HPDE6-E6E7 (cell line): ENCODE data around the gene C6orf163.

Experiments
- DNase-seq: peaks from one replicate; pipeline ENCODE4 v3.0.0; 2011; ENCODE audit warnings: missing footprints; ENCODE audit errors: extremely low spot score

The C6orf163 gene

GRCh38 chr6:87356181-87356580 is 11.6 kb downstream of the C6orf163 start:
- no peak for DNase-seq

- DNase-seq, result no peak
These were observed 13.0 kb downstream of the C6orf163 start for GRCh38 chr6:87357479-87358196.

GRCh38 chr6:87364602-87365252 is 20.1 kb downstream of the C6orf163 start:
- DNase-seq, result no peak

GRCh38 chr6:87366072-87366827 is 21.6 kb downstream of the C6orf163 start:
- DNase-seq, result no peak

- no peak for DNase-seq
These were observed 22.3 kb downstream of the C6orf163 start for GRCh38 chr6:87366899-87367298.

DNA sequence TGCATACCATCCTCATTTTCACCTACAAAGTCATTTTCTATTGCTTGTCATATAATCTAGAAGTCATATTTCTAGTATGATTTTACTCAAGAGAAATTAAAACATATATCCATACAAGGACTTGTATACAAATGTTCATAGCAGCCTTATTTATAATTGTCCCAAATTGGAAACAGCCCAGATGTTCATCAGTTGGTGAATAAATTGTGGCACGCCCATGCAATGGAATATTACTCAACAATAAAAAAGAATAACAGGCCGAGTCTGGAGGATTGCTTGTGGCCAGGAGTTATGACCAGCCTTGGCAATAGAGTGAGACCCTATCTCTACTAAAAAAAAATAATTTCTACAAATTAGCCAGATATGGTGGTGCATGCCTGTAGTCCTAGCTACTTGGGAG is 28.8 kb downstream of the C6orf163 start:
- no peak for DNase-seq

DNA sequence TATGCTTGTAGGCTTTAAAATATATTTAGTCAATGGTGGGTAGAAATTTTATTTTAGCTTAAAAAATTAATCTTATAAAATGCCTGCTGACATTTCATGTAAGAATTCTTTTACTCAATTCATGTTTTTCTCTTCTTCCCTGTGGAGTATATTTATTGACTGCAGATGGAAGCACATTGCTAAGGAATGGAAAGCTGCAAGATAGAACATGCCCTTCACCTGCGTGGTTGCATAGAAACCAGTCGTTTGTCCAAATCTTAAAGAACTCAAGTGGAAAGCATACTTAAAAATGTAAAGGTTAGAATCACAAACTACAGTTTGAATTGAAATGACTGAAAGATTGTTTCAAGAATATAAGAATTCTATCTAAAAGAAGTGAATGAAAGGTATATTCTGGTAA is 30.7 kb downstream of the C6orf163 start:
- DNase-seq, result peak; percentile 20

- DNase-seq, result no peak
These were observed 32.0 kb downstream of the C6orf163 start for GRCh38 chr6:87376643-87377042.

- DNase-seq, result no peak
These were observed 34.3 kb downstream of the C6orf163 start for GRCh38 chr6:87378947-87379346.

DNA sequence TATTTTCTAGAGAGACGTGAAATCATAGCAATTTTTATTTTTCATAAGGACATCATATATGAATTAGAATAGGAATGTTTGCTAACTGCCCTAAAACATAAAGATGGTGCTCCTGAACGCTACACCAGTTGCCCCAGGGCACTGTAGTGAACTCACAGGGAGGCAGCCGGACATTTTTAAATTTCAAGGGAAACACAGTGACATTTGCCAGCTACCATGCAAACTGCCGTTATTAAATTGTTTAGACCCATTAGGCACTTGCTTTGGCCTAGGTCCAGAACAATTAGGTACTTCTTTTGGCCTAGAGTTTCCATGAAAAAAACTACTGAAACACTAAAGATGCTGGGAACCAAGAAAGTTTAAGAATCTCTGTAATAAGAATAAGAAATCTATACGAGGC is 38.2 kb downstream of the C6orf163 start:
- no peak for DNase-seq

GRCh38 chr6:87384038-87384437 is 39.4 kb downstream of the C6orf163 start:
- no peak for DNase-seq

DNA sequence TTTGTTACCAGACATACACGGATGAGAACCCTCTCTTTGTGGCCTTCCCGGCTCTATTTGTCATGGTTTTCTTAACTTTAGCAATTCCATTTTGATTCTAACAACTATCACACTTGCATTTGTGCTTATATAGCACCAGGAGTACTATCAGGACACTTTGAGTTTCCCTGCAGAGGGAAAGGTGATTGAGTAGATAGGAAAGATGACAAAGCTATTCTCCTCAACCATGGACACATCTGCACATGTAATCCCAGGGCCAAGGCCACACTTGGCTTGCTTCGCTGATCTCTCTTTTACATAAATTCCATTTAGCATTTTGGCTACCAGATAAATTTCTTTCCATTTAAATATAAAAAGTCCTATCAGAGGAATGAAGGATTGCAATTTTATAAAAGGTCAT is 39.8 kb downstream of the C6orf163 start:
- DNase-seq, result no peak

GRCh38 chr6:87391334-87391733 is 46.7 kb downstream of the C6orf163 start:
- peak; percentile 34 for DNase-seq

- DNase-seq, result peak; percentile 21
These were observed 48.5 kb downstream of the C6orf163 start for GRCh38 chr6:87393026-87393622.

DNA sequence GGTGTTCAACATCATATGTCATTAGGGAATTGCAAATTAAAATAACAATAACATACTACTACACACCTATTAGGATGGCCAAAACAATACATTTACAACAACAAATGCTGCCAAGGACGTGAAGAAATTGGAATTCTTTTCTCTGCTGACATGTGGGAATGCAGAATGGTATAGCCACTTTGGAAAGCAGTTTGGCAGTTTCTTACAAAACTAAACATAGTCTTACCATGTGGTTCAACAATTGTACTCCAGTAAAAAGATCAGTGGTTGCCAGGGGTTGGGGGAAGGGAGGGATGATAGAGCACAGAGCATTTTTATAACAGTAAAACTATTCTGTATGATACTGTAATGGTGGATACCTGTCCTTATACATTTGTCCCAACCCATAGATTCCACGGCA is 50.8 kb downstream of the C6orf163 start:
- no peak for DNase-seq

GRCh38 chr6:87396595-87397392 is 52.2 kb downstream of the C6orf163 start:
- no peak for DNase-seq

DNA sequence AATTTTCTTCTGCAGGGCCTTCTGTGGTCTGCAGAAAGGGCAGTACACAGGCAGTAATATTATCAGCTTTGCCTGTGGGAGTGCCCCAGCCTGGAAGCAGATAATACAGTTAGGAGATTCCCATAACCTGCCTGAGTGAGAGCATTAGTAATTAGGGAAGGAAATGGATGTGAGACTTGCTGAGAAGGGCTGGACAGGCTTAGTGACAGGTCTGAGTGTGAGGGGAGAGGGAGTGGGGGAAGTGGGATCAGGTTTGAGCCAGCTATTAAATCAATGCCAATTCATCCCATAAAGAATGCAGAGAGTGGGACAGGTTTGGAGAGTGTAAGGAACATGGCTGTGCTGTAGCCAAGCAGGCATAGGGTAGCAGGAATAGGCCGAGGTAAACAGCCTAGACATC is 53.0 kb downstream of the C6orf163 start:
- DNase-seq, result no peak

GRCh38 chr6:87401832-87402231 is 57.2 kb downstream of the C6orf163 start:
- DNase-seq, result no peak

DNA sequence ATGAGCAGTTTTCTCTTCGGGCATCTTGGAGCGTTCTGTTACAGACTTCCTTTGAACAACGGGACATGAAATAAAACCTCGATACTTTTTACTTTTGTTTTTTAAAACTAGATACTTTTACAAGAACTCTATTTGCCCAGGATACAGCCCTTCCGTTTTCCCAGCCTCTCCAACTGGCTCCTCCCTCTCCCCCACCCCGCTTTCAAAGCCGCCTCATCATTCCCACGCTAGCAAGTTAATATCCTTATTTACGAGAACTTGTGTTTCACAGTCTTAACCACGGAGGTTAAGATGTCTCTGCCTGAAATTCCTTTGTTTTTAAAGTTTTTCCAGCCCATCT is 62.9 kb downstream of the C6orf163 start:
- DNase-seq, result no peak

- peak; percentile 80 for DNase-seq
These were observed 63.5 kb downstream of the C6orf163 start, which contains the start of gene CFAP206 for GRCh38 chr6:87407901-87408720. CFAP206 (plus strand) TSS chr6:87407972; CDS start chr6:87409840, 1,868 bp downstream.

DNA sequence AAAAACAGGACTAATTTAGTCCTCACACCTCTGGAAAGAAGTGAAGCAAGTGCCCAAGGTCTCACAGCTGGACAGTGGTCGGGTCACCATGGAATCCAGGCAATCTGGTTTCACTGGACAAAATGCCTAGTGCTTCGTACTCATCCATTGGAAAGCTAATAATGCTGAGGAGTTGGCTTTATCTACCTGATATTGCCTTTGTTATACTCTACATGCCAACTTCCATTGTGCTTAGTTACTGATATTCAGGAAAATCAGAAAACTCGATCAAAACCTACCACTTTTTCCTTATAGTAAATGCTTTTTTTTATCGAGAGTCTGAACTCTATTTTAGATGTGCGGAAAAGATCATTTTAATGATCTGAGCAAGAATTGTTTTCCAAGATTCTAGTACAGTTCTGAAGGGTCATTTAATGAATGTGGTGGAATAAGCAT is 64.1 kb downstream of the C6orf163 start:
- no peak for DNase-seq
